Non-pigmented ciliary epithelial cell (primary cell): ENCODE results near the gene GPC3.

Source experiments
- DNase-seq: peaks from one replicate; pipeline ENCODE4 v3.0.0-alpha.2; 2010; ENCODE audit warnings: low read depth

GPC3 gene

DNA sequence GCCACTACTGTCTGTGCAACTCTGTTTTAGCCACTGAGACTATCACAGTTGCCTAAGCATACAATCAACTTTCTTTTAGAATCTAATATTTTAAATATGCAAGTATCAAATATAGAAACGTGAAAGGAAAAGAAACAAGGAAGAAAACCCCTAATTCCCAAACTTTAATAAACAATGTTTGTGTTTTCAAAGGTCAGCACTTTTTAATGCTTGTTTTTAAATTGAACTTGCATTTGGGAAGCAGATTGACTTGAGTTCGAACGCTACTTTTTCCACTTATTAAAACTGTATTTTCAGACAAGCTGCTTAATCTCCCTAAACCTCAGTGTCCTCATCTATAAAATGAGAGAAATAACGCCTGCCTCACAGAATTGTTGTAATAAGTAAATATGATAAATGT is 384.3 kb downstream of the GPC3 start:
- no peak for DNase-seq

DNA sequence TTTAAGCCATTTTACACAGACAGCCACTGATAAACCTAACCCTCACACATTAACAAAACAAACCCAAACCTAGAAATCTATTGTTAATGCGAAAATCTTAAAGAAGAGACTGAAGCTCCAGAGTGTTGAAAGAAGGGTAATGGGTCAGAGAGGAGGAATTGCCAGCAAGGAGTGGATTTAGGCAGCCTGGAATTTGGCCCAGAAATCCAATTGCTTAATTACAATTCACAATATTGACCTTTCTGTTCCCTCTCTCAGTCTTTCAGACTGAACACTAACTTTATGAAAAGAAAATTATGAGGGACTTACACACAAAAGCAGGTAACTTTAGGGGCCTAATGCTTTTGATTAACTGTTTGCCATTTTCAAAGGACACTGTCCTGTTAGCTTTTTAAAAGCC is 384.9 kb downstream of the GPC3 start:
- no peak for DNase-seq

DNA sequence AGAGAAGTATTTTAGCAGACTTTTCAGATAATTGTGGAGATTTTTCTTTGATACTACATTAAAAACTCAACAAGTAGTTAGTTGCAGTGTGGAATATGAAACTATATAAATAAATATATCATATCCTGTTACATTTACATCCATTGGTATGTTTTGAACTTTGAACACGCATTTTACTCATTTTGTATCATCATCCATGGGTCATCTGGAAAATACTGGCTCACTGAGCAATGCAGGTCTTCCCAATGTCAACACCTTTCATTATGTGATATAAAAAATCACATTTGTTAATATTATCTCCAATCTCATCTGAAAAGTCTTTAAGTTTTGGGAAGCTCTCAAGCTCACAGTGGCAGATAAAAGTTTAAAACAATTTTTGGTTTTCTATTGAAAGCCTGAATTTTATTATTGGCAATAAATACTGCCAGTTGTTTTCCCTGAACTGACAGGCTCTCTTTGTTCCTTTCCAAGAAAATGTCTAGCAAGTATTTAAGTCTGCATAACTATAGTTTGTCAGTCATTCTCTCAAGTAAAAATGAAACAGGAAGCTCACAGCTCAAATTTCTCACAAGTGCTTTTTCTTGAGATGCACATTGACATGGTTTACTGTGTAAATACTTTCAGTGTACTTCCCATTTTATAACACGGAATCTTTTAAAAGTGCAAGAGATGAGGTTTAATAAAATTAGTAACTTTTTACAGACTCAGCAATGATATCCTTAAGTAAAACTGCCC is 386.6 kb downstream of the GPC3 start:
- DNase-seq = no peak

DNA sequence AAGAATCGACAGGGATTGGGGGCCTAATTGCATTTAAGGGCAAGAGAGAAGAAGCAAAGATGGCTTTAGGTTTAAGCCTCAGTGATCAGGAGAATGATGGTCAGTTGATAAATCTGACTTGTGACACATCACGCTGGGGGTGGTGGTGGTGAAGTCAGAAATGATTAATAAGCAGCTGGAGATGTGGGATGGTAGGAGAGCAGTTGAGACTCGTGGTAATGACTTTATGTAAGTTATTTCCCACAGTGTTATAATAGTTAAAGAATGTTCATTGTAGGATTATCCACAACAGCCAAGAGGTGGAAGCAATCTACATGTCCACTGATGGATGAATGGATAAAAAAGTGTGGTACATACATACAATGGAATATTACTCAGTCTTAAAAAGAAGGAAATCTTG is 391.2 kb downstream of the GPC3 start:
- DNase-seq = no peak

DNA sequence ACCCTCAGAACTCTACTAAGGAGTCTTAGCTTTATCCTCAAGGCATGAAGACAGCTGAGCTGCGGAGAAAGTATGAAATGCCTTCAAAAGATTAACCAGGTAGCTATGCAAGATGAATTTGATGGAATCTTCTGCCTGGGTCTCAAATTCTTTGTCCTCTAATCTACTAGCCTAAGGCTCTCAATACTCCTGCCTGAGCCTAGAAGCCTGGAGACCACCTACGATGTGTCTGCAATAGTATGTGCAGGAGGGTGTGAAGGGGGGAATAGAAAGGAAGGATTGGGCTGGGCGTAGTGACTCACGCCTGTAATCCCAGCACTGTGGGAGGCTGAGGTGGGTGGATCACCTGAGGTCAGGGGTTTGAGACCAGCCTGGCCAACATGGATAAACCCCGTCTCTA is 391.9 kb downstream of the GPC3 start:
- no peak for DNase-seq

DNA sequence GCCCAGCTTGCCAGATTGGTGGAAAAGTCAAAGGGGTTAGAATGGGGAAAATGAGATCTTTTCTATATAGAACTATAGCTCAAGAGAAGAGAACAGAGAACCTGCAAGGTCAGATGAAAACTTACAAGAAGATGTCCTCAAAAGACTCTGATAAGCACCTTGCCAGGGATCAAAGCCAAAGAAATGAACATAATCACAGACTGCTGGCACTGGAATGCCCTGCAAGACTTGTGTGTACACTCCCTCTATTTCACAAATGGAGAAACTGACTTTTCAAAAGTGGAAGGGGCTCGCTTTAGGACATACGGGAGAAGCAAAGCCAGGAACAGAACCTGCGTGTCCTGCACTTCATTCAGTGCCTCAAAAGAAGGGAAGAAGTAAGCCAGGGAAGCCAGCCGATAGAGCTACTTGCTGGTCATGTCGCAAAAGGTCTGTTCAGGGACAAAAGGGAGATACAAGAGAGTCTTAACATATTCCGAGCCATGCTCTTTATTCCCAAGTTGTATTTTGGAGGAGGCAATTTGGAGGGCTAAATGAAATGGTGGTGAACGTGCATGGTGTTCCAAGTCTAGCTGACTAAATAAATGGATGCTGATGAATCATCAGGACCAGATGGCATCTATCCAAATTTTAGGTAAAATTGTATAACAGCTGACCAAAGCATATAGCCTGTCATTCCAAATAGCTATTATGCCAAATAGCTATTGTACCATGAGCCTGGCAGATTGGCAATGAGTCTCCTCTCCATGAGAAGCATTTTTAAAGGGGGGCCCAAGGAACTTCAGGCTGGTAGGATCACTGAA is 394.5 kb downstream of the GPC3 start:
- no peak for DNase-seq

DNA sequence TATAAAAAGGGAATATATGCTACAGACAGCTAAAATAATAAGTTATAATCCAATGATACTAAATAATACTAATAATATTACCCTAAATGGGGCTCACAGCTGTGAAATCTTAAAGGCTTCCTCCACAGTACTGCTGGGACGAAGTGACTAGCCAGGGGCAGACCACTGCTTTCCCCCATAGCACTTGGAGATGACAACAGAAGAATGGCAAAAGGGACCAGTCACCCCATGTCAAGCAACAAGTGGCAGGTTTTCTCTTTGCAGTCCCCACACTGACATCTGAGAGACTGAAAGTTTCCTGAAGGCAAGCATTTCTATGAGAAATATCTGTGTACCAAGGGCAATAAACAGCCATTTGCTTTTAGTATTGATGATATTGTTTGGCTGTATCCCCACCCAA is 396.6 kb downstream of the GPC3 start:
- no peak for DNase-seq

DNA sequence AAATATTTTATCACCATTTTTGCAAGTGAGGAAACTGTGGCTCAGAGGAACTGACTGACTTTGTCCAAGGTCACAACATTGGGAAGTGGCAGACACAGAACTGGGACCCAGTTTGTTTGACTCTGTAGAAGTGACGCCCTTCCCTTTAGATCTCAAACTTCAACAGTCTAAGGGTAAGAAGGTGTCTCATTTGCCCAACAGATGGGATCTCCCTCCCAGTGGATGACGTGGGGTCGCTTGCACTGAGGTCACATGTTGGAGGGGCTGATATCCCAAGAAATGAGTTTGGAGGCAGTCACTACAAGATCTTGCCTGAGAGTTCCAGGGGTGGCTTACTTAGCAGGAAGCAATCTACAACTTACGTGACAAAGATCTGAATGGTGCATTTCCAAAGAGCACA is 397.6 kb downstream of the GPC3 start:
- DNase-seq = no peak

DNA sequence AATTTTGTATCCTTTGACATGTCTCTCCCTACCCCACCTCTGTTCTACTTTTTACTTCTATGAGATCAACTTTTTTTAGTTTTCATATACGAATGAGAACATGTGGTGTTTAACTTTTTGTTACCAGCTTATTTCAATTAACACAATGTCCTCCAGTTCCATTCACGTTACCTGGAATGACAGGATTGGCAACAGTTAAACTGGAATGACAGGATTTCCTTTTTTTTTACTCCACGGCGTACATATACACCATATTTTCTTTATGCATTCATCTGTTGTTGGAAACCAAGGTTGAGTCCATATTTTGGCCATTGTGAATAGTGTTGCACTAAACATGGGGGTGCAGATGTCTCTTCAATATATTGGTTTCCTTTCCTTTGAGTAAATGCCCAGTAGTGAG is 398.3 kb downstream of the GPC3 start:
- DNase-seq = no peak

DNA sequence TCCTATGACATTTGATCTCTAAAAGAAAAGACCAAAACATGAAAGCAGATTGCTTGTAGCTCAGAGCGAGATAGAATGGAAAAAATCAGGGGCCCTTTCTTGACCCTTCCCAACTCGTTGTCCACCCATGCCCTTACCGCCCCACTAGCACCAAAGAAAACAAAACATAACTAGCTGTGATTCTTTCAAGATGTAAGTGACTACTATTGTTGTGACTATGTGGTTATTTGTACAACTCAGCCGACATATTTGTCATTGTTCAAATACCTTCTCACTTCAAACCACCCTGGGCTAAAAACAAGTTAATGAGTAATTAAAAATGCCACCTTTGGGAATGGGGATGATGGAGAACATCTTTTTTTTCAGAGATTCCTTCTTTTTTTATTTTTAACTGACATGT is 399.0 kb downstream of the GPC3 start:
- no peak for DNase-seq

DNA sequence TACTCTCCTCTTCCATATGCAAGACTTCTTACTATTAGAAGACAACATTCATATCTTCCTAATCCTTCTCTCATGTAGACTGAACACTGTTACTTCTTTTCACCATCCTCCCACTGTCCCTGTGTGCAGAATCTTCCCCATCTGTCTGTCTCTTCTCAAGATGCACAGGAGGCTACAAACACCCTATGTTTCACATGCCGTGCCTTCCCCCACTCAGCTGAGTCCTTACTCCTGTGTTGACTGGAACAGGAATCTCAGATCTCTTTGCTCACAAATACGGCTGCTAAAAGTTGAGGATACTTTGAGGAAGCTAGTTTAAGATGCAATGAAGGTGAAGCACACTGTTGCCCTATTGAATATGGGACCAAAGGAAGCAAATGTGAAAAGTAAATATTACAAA is 401.6 kb downstream of the GPC3 start:
- no peak for DNase-seq

DNA sequence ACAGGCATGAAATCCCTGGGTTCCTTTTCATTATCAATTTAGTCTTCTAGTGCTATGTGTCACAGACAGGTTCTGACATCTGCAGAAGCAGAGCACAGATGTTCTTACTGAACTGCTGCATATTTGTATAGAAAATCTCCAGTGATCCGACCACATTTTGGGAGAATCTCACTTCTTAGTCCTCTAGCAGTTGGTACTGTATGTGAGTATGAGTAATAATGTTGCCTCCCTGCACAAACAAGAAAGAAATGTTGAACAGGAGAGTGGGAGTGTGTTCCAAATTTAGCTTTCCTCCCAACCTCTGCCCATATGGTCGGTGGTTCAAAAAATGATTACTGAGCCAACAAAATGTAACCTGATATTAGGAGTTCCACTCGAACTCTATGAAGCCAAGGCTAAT is 404.8 kb downstream of the GPC3 start:
- no peak for DNase-seq

DNA sequence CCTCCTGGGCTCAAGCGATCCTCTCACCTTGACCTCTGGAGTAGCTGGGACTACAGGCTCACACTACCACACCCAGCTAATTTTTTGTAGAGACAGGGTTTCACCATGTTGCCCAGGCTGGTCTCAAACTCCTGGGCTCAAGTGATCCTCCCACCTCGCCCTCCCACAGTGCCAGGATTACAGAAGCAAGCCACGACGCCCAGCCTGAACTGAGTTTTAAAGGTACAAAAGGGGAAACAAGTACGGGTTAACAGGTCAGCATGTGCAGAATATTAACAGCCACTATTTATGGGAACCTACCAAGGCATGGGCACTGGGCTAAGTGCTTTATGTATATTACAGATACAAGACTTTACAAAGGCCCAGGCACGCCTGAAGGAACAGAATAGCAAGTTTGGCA is 405.8 kb downstream of the GPC3 start:
- no peak for DNase-seq

DNA sequence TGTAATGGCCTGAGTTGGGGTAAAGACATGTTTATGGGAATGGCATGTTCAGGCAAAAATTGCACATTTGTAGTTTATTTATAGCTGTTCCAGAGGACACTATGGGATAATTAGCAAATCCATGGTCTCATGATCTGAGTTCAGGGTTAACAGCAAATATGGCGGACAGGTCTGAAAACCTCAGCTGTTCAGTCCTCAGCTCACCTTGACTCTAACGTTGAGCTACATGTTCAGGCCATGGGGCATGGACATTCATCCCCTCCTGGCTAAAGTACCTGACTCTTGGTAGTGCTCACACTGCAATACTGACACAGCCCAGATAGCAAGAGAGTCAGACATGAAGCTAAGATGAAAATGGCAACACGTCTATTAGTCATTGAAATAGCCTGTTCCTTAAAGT is 408.5 kb downstream of the GPC3 start:
- DNase-seq = no peak

DNA sequence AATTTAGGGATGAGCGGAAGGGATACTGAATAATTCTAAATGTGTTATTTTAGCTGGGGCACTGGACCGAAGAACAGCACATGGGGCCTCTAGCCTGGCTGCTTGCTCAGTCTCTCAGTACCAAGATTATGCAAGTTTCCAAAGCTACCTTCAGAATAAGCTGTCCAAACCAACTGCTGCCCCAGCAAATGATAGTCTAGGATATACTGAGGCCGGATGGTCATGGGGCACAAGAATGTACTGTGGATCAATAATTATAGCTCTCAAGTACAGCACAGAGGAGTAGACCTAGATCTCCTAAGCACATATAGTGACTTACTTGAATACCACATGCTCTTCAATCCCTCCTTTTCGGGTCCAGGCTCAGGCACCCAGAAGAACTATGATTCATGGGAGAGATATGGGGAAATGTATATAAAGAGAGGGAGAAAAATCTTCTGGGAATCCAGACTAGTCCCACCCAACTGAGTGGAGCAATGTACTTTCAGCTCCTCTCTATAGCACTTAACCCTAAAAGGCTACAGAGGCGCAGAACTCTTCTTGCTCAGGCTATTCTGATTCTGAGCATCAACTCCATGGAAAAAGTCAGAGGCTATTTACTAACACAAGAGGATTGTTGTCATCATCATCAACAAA is 409.8 kb downstream of the GPC3 start:
- no peak for DNase-seq

DNA sequence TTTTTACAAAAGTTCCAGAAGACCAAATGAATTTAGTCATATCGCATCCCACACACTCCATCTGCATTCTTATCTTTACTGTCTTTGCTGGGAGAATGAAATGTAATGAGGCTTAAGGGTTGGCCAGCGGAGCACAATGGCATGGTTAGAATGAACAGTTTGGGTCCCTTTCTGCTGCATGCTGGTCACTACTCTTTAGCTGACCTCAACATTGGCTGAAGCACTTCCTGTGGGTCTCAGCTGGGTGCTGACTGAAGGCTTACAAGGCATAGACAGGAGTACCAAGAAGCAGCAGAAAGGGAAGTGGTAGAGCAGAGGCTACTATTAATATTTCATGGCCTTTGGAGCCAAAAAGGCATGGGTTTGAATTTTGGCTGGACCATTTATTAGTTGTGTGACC is 410.7 kb downstream of the GPC3 start:
- DNase-seq = no peak

DNA sequence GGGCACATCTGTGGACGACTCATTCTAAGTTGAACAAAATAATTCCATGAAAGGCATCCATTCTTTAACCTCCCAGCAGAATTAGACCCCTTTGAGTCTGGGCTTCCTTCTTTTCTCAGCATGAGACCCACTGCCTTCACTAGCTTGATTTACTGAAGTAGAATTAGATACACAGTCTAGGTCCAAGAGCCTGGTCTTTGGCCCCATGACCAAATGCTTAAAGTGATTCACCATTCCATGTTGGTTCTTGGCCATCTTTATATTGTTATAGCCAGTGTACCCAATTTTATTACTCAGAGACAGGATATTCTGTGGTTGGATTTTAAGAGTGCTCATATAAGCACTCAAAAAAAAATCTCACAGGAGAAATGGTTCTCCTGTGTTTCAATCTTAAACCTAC is 414.8 kb downstream of the GPC3 start:
- DNase-seq = no peak

DNA sequence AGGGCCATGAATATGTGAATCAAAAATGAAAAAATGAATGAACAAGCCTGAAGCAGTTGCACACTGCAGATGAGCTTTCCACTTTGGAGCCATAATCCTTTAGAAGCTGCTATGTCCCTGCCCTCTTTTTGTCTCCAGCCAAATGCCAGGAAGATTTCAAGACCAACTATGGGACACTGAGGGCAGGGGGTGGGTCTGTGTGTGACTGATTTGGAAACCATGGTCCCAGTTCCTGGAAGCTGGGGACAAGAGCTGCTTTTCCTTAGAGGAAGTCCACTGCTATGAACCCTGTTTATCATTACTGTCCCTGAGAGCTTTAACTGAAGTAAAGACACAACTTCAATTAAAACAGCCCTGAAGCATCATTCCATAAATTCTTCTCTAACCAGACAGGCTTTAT is 416.2 kb downstream of the GPC3 start:
- no peak for DNase-seq

DNA sequence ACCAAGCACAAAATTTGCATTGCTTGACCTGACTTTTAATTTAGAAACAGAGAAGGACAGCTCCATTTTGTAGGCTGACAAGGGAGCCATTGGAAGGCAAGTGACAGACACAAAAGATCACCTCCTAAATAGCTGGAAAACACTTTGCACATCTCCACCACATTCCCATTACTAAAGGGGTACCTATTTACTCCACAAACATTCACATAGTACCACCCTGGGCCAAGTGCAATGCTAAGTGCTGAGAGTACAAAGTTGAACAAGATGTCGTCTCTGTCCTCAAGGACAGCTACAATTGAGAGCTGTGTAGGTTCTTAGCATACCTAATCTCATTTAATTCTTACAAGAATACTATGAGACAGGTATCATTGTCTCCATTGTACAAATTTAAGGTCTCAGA is 417.3 kb downstream of the GPC3 start:
- DNase-seq = no peak

DNA sequence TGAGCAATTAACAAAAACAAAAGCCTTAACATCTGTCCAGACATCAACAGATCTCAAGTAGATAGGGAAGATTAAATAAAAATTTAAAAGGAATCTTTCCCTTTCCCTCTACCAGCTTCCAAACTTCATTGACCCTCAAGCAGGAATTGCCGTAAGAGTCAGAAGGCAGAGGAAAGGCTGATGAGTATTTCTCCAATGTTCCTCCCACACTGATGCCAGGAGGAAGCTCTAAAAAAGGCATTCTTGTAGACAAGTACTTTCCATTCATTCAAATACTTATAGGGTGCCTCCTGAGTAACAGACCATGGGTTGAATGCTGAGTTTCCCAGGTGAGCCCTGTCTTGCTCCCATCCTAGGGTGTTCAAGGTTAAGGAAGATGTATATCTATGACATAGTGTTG is 418.5 kb downstream of the GPC3 start:
- DNase-seq = no peak

DNA sequence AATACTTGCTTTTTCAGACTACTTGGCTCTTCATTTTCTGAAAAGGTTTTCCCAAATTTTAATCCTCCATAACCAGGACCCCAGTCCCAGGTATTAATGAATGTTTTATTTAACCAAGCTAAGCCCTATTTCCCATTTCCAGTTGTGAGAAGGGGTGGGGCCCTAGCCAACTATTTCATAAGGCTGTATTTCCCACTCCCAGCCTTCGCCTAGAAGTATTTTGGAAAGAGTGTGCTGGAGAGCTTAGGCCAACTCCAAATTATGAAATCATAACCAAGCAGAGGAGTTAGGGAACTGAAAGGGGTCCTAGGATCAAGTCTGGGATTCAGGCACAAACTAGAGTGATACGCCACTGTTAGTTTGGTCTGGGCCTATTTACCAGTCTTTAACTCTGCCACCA is 421.7 kb downstream of the GPC3 start:
- DNase-seq = no peak

DNA sequence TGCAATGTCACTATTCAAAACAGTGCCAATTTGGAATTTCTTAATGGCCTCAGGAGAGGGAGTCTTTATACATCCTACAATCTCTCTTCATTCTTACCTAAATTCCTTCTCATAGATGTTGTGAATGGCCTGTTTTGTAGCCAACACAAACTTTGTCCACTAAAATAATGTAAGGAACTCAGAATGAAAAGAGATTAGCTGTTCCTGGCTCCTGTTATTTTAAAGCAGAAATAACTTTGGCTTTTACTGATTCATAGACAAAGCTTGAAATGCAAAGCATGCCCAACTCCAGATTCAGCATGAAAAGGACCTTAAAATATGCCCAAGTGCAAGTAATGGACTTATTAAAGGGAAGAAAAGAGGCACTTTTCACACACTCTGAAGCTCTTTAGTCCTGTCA is 424.1 kb downstream of the GPC3 start:
- no peak for DNase-seq

DNA sequence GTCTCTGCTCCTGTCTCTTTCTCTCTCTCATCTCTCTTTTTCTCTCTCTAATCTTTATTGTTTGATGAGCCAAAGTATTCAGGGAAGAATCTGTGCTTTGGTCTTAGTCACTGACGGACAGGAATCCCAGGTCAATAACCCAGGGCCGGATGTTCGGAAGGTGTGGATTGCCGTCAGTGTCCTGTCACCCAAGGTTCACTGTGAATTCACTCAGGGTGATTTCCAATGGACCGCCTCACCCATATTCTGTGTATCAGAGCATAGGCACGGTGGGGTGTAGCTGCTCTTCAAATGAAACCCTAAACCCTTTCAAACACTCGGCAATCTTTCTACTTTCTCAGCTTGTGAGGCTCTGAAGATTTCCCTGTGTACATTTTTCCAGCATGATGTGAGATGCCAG is 425.5 kb downstream of the GPC3 start:
- DNase-seq = no peak
